Activated CD4-positive, alpha-beta T cell treated with anti-CD3 and anti-CD28 coated beads, Interleukin-2, amount 50 U/mL, for 4 hours (primary cell): Measurements from ENCODE around the gene RITA1.
"Not testable (repeated sequence)": the region's sequence is repeated elsewhere in the genome, so short reads cannot be mapped to it uniquely, and the experiment has no call there.

Source experiments
- DNase-seq, 2 experiments: peaks; one replicate each; pipeline ENCODE4 v3.0.0-alpha.2; 2020

Gene RITA1

GRCh38 chr12:113185180-113186032 lies at the start of gene RITA1, which contains the start of gene DDX54:
Gene RITA1, plus strand, starts transcription at chr12:113185721. Its CDS starts 1,026 bp downstream, at chr12:113186747.
Gene DDX54, minus strand, starts transcription at chr12:113185478. Its CDS starts 27 bp downstream, at chr12:113185451.
- peak; percentile 74 for DNase-seq

GRCh38 chr12:113136128-113136989 lies 49.2 kb upstream of the RITA1 start:
- peak; percentile 54 to 57 for DNase-seq

- no peak for DNase-seq
These were observed 48.5 kb upstream of the RITA1 start for GRCh38 chr12:113136990-113137511.

- DNase-seq = no peak
These were observed 47.4 kb upstream of the RITA1 start for GRCh38 chr12:113137861-113138783.

GRCh38 chr12:113138826-113139225 lies 46.7 kb upstream of the RITA1 start:
- no peak for DNase-seq

- no peak for DNase-seq
These were observed 44.8 kb upstream of the RITA1 start for GRCh38 chr12:113140706-113141105.

- not testable (repeated sequence) for DNase-seq
These were observed 43.8 kb upstream of the RITA1 start for GRCh38 chr12:113141716-113142115.

GRCh38 chr12:113142173-113142885 lies 43.2 kb upstream of the RITA1 start:
- no peak for DNase-seq

GRCh38 chr12:113142886-113143332 lies 42.6 kb upstream of the RITA1 start:
- DNase-seq = no peak

- no peak for DNase-seq
These were observed 41.6 kb upstream of the RITA1 start for GRCh38 chr12:113143959-113144358.

- DNase-seq = no peak
These were observed 40.7 kb upstream of the RITA1 start for GRCh38 chr12:113144806-113145205.

- no peak for DNase-seq
These were observed 39.6 kb upstream of the RITA1 start for GRCh38 chr12:113145720-113146551.

- no peak for DNase-seq
These were observed 38.5 kb upstream of the RITA1 start for GRCh38 chr12:113146999-113147398.

- DNase-seq = no peak
These were observed 36.0 kb upstream of the RITA1 start, which contains the start of gene CFAP73 for GRCh38 chr12:113149361-113150150. Gene CFAP73, plus strand, starts transcription at chr12:113149724. Its CDS starts 134 bp downstream, at chr12:113149858.

GRCh38 chr12:113151655-113152054 lies 33.9 kb upstream of the RITA1 start:
- DNase-seq = no peak

GRCh38 chr12:113152196-113152834 lies 33.2 kb upstream of the RITA1 start:
- no peak for DNase-seq

GRCh38 chr12:113152835-113153814 lies 32.4 kb upstream of the RITA1 start:
- peak; percentile 50 to 51 for DNase-seq
